T-helper 2 cell (primary cell): Measurements from ENCODE around the gene KANK4.
"Not testable (repeated sequence)": the region's sequence is repeated elsewhere in the genome, so short reads cannot be mapped to it uniquely, and the experiment has no call there.

Source experiments
- DNase-seq, 5 experiments: peaks; one replicate each; pipeline versions ENCODE4 v3.0.0 to v3.0.0-alpha.2; 2012 to 2022

The KANK4 gene

DNA sequence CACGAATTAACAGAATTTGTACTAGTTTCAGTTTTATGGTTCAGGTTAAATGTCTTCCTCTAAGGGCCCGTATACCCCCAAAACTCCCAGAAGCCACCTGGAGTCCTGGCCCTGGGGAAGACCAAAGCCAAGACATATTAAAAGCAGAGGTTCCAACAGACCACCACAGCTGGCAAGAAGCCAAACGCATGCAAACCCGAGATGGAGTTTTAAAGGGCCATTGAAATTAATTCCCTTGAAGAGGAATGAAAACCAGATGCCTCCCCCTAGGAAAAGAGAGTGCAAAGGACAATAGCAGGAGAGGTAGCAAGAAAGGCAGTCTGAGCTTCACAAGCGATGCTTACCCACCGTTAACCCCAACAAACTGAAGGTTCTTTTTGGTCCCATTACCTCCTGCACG is 48.1 kb downstream of the KANK4 start:
- DNase-seq: no peak

DNA sequence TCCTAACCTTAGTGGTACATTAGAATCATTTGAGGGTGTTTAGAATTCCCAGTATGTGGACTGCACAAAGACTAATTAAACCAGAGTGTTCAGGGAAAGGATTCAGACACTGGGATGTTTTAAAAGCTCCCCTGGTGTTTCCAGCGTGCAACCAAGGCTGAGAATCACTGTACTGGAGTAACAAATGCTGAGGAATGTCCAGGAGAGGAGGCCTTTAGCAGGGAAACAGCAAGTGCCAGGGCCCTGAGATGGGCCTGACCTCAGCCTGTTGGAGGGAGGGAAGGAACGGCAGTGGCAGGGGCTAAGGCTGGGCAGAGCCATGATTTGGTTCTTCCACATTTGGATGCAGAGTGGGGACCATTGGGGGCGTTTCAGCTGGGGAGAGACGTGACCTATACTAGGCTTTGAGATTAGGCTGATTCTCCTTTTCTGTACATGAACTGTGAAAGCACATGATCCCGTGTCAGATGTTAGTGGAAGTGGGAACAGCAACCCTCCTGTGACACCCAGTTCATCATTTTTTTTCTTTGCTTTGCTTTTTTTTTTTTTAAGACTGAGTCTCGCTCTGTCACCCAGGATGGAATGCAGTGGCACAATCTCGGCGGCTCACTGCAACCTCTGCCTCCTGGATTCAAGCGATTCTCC is 49.3 kb downstream of the KANK4 start:
- DNase-seq: no peak

DNA sequence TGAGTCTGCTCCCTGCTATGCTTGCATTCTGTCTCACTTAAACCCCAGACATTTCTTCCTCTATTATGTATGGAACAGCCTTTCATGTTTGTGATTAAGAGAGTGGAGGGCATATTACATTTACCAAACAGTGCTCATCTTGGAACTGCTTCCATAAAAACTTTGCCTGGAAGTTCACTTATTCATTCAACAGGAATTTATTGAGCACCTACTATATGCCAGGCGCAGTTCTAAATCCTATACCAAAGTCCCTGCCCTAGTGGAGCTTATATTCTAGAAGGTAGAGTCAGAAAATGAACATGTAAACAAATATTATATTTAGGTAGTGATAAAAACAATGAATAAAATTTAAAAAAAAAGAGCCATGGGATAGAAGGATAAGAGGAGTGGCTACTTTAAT is 49.8 kb downstream of the KANK4 start:
- DNase-seq: no peak

DNA sequence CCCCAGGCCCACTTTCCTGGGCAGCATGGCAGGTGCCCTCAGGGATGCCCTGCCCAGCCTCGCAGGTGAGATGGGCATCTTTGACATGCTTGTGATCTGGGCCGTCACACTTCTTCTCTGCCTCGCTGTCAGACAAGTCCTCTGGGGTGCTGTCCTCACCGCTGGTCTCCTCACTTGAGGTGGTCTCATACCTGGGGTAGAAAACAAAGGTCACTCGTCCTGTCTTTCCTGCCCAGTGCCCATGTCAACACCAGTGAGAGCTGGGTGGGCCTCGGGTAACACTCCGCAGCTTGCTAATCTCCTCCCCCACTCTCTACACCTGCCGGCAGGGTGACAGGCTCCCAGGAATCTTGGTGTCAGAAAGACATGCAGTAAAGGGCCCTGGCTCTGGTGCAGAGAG is 50.9 kb downstream of the KANK4 start:
- DNase-seq: no peak

DNA sequence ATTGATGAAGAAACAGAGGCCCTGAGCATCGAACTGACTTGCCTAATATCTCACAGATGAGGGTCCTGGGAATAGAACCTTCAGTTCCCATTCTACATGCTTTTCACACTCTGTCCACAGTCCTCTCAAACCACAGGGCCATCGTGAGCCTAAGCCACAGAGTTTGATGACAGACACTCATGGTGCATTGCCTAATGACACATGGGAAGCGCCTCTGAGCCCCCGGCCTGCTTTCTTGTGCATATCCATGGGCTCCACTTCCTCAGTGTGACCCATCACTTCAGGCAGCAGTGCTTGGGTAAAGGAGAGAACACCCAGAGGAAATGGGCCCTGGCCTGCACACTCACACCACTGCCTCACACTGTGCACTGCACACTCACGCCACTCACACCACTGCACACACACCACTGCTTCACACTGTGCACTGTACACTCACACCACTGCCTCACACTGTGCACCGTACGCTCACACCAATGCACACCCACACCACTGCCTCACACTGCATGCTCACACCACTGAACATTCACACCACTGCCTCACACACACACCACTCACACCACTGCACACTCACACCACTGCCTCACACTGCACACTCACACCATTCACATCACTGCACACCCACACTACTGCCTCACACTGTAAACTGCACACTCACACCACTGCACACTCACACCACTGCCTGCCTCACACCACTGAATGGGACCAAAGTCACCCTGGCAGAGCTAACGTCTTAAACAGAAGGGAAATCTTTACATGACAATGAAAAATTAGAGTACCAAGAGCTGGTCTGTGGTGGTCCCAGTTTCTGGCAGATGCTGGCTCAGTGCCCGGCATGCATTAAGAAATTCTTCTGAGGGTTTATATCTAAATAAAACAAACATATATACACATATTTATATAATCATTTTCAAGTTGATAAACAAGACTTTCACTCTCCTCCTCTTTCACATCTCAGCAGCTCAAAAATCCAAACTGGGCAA is 53.0 kb downstream of the KANK4 start:
- peak in 1 of 5 experiments; percentile 8 for DNase-seq

DNA sequence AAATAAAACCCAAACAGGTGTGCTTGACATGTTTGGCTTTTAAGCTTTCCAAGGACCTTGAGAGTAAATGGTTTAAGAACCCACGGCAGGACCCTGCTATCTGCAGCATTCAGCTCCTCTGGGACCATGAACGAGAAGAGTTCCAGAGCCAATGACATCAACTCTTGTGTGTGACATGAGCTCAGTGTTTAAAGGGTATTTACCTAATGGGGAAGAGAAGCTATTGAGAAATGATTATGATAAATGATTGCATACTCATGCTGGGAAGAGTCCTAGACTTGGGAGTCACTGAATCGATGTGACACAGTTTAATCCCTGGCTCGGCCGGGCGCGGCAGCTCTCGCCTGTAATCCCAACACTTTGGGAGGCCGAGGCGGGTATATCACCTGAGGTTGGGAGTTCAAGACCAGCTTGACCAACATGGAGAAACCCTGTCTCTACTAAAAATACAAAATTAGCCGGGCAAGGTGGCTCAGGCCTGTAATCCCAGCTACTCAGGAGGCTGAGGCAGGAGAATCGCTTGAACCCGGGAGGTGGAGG is 55.4 kb downstream of the KANK4 start:
- no peak for DNase-seq

DNA sequence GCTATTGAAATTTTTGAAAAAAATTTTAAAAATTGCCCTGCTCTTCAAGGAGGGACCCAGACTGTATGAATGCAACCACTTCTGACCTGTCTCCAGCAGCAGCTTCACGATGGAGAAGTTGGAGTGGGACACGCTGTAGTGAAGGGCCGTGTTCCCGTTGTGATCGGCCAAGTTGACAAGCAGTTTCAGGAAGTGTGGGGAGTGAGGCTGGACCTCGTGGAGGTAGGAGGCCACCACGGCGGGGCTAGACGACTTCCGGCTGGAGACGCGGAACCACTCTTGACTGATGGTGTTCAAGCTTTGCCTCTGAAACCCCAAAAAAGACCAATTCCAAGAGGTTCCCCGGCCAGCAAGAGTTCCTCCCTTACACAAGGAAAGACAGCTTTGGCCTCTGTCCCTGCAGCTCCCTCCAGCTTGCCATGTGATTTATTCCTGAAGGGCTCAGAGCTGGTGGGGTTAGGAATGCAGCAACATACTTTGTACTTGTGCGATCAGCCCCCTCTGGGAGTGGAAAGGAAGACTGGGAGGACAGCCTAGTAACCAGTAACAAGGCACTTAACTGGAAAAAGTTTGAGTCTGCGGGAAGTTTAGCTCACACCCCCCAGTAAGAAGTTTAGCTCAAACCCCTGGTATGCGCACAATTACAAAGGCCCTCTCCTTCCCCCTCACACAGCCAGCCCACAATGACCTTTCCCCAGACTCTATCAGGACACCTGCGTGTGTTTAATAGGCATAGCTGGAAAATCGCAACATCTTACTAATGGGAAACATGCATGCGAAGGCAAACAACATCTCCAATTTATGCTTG is 56.0 kb downstream of the KANK4 start:
- no peak for DNase-seq

DNA sequence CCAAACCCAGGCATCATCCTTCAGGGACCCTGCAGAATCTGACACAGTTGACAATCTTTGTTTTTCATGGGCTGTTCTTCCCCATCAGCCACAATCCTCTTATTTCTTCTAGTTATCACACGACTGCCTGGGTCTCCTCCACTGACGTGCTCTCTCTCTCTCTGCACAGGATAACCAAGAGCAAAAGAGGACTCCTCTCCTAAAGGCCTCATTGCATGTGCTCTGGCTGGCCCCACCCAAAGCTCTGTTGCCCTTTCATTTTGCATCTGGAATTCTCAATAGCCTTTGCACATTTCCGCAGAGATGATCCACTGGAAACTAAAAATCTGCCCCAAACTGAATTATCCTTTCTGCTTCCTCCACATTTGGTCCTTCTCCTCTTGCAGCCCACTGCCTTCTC is 58.5 kb downstream of the KANK4 start:
- no peak for DNase-seq

DNA sequence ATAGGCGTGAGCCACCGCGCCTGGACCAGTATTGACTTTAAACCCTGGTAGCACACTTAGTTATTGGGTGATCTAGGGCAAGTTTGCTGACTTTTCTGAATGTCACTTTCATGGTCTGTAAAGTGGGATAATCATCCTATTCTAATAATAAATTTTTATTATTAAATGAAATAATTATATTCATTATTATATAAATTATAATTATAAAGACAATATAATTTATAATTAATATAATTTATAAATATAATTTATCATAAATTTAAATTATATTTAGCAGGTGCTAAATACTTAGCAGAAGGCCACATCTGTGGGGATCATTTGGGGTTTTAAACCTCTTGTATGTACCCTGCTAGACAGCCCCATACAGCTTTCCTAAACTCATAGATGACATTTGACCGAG is 59.7 kb downstream of the KANK4 start:
- DNase-seq: no peak

DNA sequence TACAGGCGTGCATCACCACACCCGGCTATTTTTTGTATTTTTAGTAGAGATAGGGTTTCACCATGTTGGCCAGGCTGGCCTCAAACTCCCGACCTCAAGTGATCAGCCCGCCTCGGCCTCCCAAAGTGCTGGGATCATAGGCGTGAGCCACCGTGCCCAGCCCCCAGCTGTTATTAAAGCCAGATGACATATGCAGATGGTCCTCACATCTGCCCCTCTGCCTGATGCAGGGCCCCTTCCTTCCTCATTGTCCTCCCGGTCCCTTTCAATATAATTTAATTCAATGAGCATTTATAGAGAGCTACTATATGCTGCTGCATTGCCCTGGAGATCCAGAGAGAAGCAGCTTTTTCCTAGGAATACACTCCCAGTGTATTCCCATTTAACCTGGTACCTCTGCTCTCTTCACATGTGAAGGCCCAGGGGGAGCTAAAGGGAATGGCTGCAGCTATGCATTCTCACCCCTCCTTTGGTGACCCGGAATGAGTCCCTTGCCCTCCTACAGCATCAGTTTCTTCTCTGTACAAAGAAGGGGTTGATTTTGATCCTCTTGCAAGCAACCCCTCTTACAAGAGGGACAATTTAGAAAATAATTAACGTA is 69.0 kb downstream of the KANK4 start:
- no peak for DNase-seq

DNA sequence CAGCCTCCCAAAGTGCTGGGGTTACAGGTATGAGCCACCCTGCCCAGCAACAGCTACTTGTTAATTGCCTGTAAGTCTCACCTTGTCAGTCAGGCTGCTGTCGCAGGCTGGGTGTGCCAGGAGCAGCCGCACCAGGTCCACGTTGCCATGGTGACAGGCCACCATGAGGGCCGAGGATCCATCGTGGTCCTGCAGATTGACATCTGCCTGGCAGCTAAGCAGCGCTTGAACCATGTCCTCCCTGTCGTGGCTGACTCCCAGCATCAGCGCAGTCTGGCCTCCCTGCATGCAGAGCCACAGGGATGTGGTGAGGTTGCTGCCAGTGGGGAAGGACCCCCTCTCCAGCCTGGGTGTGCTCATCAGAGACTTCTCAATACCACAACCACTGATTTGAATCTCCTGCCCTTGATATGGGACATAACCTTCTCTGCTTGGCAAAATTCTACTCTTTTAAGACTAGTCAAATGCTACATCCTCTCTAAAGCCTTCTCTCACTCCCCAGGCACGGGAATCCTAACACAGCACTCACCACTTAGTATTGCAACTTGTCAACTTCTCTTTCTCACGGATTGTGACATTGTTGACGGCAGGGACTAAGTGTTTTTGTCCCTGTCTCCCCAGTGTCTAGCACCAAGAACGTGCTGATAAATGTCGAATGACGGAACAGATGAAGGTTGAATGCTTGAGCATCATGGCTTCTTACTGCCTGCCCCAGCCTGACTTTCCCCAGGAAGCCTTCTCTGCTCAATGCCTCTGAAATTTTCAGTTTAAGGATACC is 71.7 kb downstream of the KANK4 start:
- DNase-seq: no peak

DNA sequence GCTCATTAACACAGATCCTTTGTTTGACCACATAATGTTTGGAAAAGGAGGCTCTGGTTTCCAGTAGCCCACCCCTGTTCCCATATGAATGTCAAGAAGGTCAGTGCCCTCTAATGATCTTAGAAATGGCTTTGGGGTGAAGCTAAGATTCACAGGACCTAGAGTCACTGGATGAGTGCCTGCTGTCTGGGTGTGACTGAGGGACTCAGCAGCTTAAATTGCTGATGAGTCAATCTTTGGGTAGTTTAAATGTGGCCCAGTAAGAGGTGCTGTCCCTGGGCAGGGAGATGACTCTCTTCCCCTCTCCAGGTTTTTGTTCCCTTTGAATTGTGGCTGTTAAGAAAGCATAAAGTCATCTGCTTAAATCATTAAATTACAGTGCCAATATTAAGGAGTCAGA is 74.0 kb downstream of the KANK4 start:
- no peak for DNase-seq

DNA sequence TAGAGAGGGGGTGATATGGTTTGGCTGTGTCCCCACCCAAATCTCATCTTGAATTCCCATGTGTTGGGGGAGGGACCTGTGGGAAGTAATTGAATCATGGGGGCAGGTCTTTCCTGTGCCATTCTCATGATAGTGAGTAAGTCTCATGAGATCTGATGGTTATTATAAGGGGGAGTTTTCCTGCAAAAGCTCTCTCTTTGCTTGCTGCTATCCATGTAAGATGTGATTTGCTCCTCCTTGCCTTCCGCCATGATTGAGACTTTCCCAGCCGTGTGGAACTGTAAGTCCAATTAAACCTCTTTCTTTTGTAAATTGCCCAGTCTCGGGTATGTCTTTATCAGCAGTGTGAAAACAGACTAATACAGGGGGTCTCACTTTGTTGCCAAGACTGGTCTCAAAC is 74.9 kb downstream of the KANK4 start:
- DNase-seq: not testable (repeated sequence)

DNA sequence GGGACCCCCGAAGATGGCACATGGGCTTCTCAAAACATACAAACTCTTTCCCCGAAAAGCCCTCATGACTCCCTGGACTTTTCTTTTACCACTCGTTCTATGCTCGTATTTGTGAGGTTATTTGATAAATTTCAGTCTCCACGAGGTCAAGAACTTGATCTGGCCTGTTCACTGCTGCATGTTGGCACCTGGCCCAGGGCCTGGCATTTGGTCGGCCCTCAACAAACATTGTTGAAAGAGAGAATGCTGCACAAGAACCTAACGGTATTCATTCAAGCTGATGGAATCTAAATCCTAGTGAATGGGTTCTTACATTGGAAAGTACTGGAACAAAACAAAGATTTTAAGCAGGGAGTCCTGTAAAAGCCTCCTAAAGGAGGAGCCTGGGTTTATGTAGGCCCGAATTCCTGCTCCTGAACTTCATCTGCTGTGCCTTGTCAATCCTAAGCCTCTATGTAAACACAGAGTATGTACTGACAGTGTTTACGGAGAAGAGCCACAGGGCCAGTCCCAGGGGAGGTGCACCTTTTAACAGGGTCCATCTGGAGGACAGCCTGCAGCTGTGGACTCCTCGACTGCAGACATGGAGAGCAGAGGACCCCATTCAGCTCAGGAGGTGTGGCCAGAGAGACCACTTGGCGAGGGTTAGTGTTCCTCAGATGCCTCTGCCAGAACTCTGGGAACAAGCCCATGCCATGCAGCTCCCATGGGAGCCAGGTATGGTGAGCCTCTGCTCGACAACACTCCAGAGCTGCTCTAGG is 77.7 kb downstream of the KANK4 start:
- DNase-seq: no peak

DNA sequence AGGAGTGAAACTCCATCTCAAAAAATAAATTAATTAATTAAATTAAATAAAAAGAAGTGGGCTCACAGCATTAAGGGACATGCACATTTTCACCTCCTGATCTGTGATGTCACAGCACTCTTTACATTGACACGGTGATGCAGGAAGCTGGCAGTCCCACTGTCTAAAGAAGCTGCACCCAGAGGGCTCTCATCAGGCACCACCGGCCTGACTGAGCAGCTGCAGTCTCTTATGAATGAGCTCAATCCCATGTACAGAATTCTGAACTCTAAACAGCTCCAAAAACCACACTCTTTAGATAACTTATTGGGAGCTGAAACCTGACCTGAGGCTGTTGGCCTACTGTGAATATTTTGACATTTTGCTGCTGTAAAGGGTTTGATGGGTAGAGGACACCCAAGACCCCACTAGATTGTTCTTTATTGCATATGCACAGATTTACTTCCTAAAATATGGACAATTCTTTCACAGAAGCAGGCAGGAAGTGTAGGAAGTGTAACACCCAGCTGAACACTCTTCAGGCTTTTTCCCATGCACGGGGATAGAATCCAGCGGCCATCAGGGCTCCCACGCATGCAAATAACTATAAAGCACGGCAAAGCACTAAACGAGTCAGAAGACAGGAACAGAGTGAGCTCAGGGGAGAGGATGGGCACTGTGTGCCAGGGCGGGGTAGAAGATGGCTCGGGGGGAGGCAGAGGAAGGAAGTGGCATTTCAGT is 78.4 kb downstream of the KANK4 start:
- no peak for DNase-seq

DNA sequence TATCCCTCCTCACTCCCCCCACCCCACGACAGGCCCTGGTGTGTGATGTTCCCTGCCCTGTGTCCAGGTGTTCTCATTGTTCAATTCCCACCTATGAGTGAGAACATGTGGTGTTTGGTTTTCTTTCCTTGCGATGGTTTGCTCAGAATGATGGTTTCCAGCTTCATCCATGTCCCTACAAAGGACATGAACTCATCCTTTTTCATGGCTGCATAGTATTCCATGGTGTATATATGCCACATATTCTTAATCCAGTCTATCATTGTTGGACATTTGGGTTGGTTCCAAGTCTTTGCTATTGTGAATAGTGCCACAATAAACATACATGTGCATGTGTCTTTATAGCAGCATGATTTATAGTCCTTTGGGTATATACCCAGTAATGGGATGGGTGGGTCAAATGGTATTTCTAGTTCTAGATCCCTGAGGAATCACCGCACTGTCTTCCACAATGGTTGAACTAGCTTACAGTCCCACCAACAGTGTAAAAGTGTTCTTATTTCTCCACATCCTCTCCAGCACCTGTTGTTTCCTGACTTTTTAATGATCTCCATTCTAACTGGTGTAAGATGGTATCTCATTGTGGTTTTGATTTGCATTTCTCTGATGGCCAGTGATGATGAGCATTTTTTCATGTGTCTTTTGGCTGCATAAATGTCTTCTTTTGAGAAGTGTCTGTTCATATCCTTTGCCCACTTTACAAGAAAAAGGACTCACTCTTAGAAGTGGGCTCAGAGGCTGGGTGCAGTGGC is 79.4 kb downstream of the KANK4 start:
- not testable (repeated sequence) for DNase-seq

DNA sequence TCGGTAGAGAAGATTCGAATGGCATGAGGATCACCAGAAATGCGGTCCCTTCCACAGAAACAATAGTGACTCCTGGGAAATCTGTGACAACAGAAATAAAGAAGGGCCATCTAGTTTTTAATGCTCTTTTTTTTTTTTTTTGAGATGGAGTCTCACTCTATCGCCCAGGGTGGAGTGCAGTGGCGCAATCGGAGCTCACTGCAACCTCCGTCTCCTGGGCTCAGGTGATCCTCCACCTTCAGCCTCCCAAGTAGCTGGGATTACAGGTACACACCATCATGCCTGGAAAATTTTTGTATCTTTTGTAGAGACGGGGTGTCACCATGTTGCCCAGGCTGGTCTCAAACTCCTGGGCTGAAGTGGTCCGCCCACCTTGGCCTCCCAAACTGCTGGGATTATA is 80.7 kb downstream of the KANK4 start:
- no peak for DNase-seq

DNA sequence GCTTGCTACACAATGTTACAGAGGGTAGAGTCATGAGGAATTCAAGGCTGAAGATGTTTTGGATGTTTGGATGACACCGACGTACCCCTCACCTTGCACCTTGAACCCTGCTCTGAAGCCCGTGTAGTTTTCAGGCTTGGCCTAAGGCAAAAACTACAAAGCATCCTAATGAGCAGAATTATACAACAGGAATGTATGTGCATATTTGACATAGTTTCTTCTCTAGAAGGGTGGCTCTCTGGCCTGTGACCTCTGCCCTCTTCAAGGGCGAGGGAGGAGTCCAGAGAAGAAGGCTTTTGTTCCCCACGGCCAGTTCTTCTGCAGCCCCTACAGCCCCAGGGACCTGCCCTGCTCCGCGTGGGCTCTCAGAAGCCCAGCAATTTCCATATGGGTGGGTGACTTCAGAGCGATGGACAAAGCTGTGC is 81.3 kb downstream of the KANK4 start:
- no peak for DNase-seq

DNA sequence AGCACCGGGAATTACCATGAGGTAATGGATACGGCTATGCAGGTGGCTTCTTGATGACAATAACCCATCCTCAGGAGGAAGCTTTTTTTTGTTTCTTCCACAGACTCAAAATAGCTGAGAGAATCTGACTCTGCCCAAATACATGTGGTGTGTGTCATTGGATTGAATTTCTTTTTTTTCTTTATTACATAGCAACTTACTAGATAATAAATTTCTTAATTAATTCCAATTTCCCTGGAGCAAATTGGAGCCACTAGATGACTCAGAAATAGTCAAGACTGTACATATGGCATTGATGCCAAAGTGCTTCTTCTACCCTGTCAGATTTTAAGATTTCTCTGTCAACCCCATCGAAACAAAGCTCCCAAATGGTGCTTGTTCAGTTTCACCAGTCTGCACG is 81.9 kb downstream of the KANK4 start:
- DNase-seq: no peak

DNA sequence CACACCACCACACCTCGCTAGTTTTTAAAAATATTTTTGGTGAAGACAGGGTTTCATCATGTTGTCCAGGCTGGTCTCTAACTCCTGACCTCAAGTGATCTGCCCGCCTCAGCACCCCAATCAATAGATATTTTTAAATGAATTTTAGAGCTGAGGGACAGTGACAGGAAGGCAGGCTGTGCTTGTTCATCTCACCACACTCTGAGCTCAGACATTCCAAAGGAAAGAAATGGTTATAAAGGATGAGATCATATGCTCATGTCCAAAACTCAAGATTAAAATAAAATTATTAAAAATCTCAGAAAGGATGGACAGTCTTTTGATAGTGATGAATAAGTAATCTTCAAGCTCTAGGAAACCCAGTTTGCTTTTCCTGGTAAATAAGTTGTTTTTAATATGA is 83.7 kb downstream of the KANK4 start:
- no peak for DNase-seq
